ENCODE measurements around the gene MOSPD3. TPM values are rescaled to one million over a fixed set of nuclear protein-coding genes. Genes with fewer than 3 reads are reported as not detected.
A peak's percentile ranks its signal among the peaks of the same experiment; 100 is the strongest.

The MOSPD3 gene
- total RNA-seq, 1 donor from 2014 or later: 3.0 TPM

- Mint-ChIP-seq H3K4me1 (peaks cover 14% of the 10 kb centered on the region), H3K4me3 (peak overlapping the region; percentile 52), H3K9me3 (no peaks in the 10 kb centered on the region), H3K36me3 (no peaks in the 10 kb centered on the region), H3K27me3 (ENCODE audit: insufficient read depth, low read depth) (peaks cover 25% of the 10 kb centered on the region), H3K27ac (no peak overlapping the region)
- H3K27me3 ChIP-seq: peaks cover 36% of the 10 kb centered on the region
- H3K4me3 ChIP-seq: no peak overlapping the region
- H3K4me2 ChIP-seq: peak overlapping the region; percentile 76
- H3K79me2 ChIP-seq (ENCODE audit: low read depth): no peaks in the 10 kb centered on the region
- no peaks in the 10 kb centered on the region for H3F3A ChIP-seq (ENCODE audit: low read depth)
- H3K9ac ChIP-seq: no peak overlapping the region
- H3K9me3 ChIP-seq (ENCODE audit: low read depth): no peaks in the 10 kb centered on the region
- no peaks in the 10 kb centered on the region for H3K4me1 ChIP-seq
- DNase-seq (ENCODE audit: low spot score): no peak
- no peak overlapping the region for H3K27ac ChIP-seq
- H4K20me1 ChIP-seq (ENCODE audit: low read depth): no peaks in the 10 kb centered on the region
- H2AFZ ChIP-seq (replicated peaks): no peak overlapping the region
- no peak for TF ChIP-seq EZH2phosphoT487 (IDR thresholded peaks at IDR 0.05)
- TF ChIP-seq EZH2 (IDR thresholded peaks at IDR 0.05): no peak
- TF ChIP-seq CTCF (IDR thresholded peaks at IDR 0.05): no peak
- no peaks in the 10 kb centered on the region for H3K36me3 ChIP-seq
These were observed 14.9 kb downstream of the MOSPD3 start for GRCh38 chr7:100627238-100627549.

- DNase-seq (ENCODE audit: low spot score): peak; percentile 77
- Mint-ChIP-seq H3K9me3 (peaks cover 2% of the 10 kb centered on the region), H3K27ac (no peak overlapping the region), H3K4me3 (no peak overlapping the region), H3K27me3 (ENCODE audit: insufficient read depth, low read depth) (peaks cover 29% of the 10 kb centered on the region), H3K4me1 (peaks cover 22% of the 10 kb centered on the region), H3K36me3 (no peaks in the 10 kb centered on the region)
- no peaks in the 10 kb centered on the region for H3K36me3 ChIP-seq
- H3K4me3 ChIP-seq: no peak overlapping the region
- H3K4me1 ChIP-seq: peaks cover 4% of the 10 kb centered on the region
- H3K4me2 ChIP-seq: no peak overlapping the region
- H3K79me2 ChIP-seq (ENCODE audit: low read depth): no peaks in the 10 kb centered on the region
- peaks cover 6% of the 10 kb centered on the region for H3F3A ChIP-seq (ENCODE audit: low read depth)
- TF ChIP-seq EZH2 (IDR thresholded peaks at IDR 0.05) (no peak), CTCF (IDR thresholded peaks at IDR 0.05) (peak; percentile 68)
- H3K27me3 ChIP-seq: peaks cover 57% of the 10 kb centered on the region
- H4K20me1 ChIP-seq (ENCODE audit: low read depth): no peaks in the 10 kb centered on the region
- no peaks in the 10 kb centered on the region for H3K9me3 ChIP-seq (ENCODE audit: low read depth)
- H3K27ac ChIP-seq: no peak overlapping the region
- H3K9ac ChIP-seq: no peak overlapping the region
- H2AFZ ChIP-seq (replicated peaks): no peak overlapping the region
These were observed 16.9 kb downstream of the MOSPD3 start for GRCh38 chr7:100629117-100629716.

GRCh38 chr7:100630066-100630465 lies 17.7 kb downstream of the MOSPD3 start:
- peaks cover 36% of the 10 kb centered on the region for H3K27me3 Mint-ChIP-seq (ENCODE audit: insufficient read depth, low read depth)

More at GRCh38 chr7:100630066-100630465, 17.7 kb downstream of the MOSPD3 start:
- Mint-ChIP-seq H3K4me3 (no peak overlapping the region), H3K27ac (no peak overlapping the region), H3K36me3 (no peaks in the 10 kb centered on the region), H3K9me3 (peaks cover 2% of the 10 kb centered on the region), H3K4me1 (peaks cover 23% of the 10 kb centered on the region)
- H3K4me3 ChIP-seq: no peak overlapping the region
- peaks cover 65% of the 10 kb centered on the region for H3K27me3 ChIP-seq
- peaks cover 4% of the 10 kb centered on the region for H3K4me1 ChIP-seq
- peaks cover 12% of the 10 kb centered on the region for H3F3A ChIP-seq (ENCODE audit: low read depth)
- H3K27ac ChIP-seq: no peak overlapping the region
- DNase-seq (ENCODE audit: low spot score): no peak
- H3K9me3 ChIP-seq (ENCODE audit: low read depth): no peaks in the 10 kb centered on the region
- no peaks in the 10 kb centered on the region for H3K79me2 ChIP-seq (ENCODE audit: low read depth)
- no peak overlapping the region for H3K4me2 ChIP-seq
- TF ChIP-seq EZH2 (IDR thresholded peaks at IDR 0.05): no peak
- TF ChIP-seq CTCF (IDR thresholded peaks at IDR 0.05): no peak
- TF ChIP-seq EZH2phosphoT487 (IDR thresholded peaks at IDR 0.05): no peak
- no peak overlapping the region for H2AFZ ChIP-seq (replicated peaks)
- H4K20me1 ChIP-seq (ENCODE audit: low read depth): no peaks in the 10 kb centered on the region
- no peak overlapping the region for H3K9ac ChIP-seq
- no peaks in the 10 kb centered on the region for H3K36me3 ChIP-seq
